Measurements from ENCODE around the gene RGS6. TPM values are rescaled to one million over a fixed set of nuclear protein-coding genes. Genes with fewer than 3 reads are reported as not detected.

Gene RGS6
- total RNA-seq, 2 donors from 2014 or later = 0.43 to 0.78 TPM

DNA sequence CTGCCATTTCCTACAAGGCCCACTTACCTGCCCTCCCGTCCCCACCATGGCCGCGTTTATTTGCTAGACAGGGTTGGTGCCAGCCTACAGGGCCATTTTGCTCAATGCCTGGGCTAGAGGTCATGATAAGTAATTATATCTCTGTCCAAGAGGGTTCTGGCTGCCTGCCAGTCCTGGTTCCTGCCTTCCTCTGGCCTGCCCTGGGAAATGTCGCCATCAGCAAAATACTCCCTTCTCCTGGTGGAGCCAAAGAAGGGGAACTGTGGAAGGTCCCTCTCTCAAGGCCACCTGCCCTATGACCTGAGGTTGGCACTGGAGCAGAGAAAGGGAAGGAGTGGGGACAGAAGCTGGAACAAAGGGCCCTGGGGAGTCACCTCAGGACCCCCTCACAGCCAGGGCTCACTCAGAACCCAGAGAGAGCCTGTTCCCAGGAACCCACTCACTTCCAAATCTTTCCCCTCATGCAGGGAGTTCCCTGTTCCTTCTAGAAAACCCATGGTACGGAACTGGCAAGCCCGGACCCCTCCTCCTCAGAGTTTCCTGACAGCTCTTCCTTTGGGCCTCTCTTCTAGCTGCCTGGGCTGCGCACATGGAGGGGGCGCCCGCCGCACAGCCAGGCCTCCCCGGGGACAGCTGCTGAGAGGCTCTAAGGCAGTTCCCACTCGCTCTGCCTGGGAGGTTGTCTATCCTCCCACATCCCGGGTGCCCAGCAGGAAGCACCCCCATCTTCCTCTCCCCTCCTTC lies 681.2 kb downstream of the RGS6 start:
- intact Hi-C loops (cut with DNase I, micrococcal nuclease) = no loop called here
- no peak for ATAC-seq

DNA sequence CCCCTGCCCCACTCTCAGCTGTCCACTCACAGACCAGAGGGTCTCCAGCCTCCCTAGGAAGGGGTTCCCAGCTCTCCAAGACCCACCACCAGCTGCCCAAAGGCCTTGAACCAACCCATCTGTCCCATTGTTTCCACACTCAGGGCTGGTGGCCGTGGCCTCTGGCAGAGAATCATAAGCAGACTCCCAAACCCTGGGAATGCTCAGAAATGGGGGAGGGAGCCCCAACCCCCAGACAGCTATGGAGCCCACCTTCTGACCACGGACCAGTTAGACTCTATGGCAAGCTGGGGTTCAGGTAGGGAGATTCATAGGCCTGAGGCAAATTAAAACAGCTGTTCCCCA lies 681.7 kb downstream of the RGS6 start:
- ATAC-seq = no peak
- intact Hi-C loops (cut with DNase I, micrococcal nuclease) = no loop called here
- DNase-seq = no peak

More for the DNA sequence above, 681.2 kb downstream of the RGS6 start:
- peak in 1 of 2 donors; percentile 47 for DNase-seq

DNA sequence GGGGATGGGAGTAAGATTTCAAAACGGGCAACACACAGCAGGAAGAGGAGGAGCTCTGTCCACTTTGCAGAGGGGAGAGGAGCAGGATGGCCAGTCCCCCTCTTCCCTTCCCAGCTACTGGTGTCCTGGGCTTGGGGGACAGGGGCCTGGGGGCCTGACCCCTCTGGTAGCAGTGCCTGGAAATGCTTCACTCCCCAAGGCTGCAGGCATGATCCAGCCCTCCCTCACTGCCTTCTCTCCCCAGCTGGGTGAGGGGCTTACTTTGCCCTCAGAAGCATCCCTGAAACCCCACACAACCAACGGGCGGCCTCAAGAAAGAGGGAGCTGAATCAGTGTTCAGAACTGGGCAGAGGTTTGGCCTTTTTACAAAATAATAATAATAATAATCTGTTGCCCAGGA lies 682.1 kb downstream of the RGS6 start:
- intact Hi-C loops (cut with DNase I, micrococcal nuclease) = no loop called here
- ATAC-seq = no peak
- no peak for DNase-seq

DNA sequence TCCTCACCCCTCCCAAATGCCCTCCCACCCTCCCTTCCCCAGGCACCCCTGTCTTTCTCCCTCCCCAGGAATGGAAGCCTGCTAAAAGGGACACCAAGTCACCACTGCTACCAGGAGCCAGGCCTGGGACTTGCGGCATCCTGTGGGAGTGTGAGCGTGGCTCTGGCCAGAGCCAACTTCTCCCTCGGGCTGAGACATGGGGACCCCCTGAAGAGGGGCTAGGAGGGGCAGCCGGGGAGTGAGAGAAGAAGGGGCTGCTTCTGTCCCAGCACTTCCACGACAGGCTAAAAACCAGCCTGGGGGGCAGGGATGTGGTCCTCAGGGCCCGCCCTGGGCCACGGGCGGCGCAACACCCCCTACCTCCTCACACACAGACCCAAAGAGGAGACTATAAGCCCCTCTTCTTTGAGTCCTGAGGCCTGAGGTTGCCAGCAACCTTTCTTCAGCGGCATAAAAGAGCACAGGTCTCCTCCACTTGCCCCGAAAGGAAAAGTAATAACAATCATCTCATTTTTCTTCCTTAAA lies 682.7 kb downstream of the RGS6 start:
- DNase-seq (no peak), ATAC-seq (no peak)
- intact Hi-C loops (cut with DNase I, micrococcal nuclease) = no loop called here

DNA sequence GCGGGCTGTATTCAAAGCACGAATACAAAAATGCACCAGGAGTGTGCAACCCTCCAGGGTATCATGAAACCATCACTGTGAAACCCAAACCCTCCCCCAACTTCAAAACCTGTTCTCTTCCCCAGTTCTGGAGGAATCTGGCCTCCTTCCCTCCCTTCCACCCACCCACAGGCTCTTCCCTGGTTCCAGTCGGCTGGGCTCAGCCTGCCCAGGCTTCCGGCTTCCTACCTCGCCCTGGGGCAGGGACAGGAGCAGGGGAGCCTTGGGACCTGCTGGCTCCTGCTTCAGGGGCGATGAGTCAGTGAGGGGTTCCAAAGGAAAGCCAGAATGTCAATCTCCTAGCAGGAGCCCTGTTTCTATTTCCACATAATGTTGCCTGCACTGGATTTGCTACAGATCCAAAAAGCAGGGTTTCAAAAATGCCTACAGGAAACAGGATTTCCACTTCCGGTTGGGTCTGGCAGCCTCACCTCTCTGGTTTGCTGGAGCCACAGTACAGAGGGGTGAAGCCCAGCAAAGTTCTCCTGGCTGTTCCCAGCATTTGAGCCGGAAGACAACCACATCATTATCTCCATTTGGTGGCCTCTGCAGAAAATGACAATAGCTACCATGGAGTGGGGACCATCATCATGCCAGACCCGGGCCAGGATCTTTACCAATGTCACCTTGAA lies 683.4 kb downstream of the RGS6 start:
- intact Hi-C loops (cut with DNase I, micrococcal nuclease) = no loop called here
- no peak for ATAC-seq
- no peak for DNase-seq

Small RNAs within 50 kb of the gene (microRNA-seq; reads per million reads assigned to microRNA genes)
- 0 reads per million in 2 donors for gene MIR7843

Data from left colon (tissue), 2 donors.